ENCODE results near the gene EXOC7. TPM values are rescaled to one million over a fixed set of nuclear protein-coding genes. Genes with fewer than 3 reads are reported as not detected.

EXOC7 gene
- total RNA-seq, 1 experiment from 2014 or later = 114 TPM

GRCh38 chr17:76142585-76143041 is 39.0 kb upstream of the EXOC7 start:
- H3K9me3 ChIP-seq (ENCODE audit: control insufficient read depth in 1 of 2, insufficient read depth in 1 of 2, low read depth in 1 of 2, low read length in 2 of 2) = no peaks in the 10 kb centered on the region
- BruUV-seq (replicated peaks) = no TSS peak
- H2AFZ ChIP-seq (ENCODE audit: low read depth, low read length, poor library complexity, severe bottlenecking) = no peak overlapping the region
- no peak overlapping the region for H3K4me2 ChIP-seq (ENCODE audit: low read length)
- H3K27ac ChIP-seq (ENCODE audit: low read depth, low read length) = peak overlapping the region; percentile 4; the same call in 1 of the 2 replicates
- peaks cover 17 to 30% of the 10 kb centered on the region in 2 experiments; a peak in 3 of 4 replicates for H3K4me1 ChIP-seq (ENCODE audit: control insufficient read depth in 1 of 2, insufficient read depth in 2 of 2, low read length in 2 of 2)
- no peaks in the 10 kb centered on the region for H4K20me1 ChIP-seq (ENCODE audit: insufficient read depth)
- ChIA-PET POLR2A (interaction anchor here (3.1 kb wide), 1 partner anchor 10 kb away, joined by 18 read pairs; no protein-coding TSS in a partner anchor), RAD21 (ENCODE audit: low non-redundant PET in 1 of 2, low total read pairs in 2 of 2, uncharacterized antibody in 2 of 2, unreplicated experiment in 2 of 2) (interaction anchor here in 1 of 2 experiments (0.6 kb wide), 1 partner anchor 14 kb away, joined by 3 read pairs; no protein-coding TSS in a partner anchor), CTCF (interaction anchor here (0.9 to 1.8 kb wide), 3 partner anchors 10 to 39 kb away, joined by 3 to 10 read pairs (median 4); no protein-coding TSS in a partner anchor)
- no peak for ATAC-seq
- no peaks in the 10 kb centered on the region for H3K36me3 ChIP-seq (ENCODE audit: control insufficient read depth in 1 of 2, insufficient read depth in 2 of 2, low read length in 2 of 2)
- H3K79me2 ChIP-seq (ENCODE audit: insufficient read depth, low read length) = no peaks in the 10 kb centered on the region
- H3K4me3 ChIP-seq (replicated peaks in 1 of 2; ENCODE audit: low read depth in 1 of 2, low read length in 2 of 2) = no peak overlapping the region
- no peaks in the 10 kb centered on the region for H3K9me2 ChIP-seq (ENCODE audit: insufficient read depth)
- DNase-seq (ENCODE audit: low read depth, low spot score) = no peak
- TF ChIP-seq EGR1 (IDR thresholded peaks at IDR 0.05; ENCODE audit: low read depth) = no peak
- TF ChIP-seq JUND (IDR thresholded peaks at IDR 0.05) = no peak
- TF ChIP-seq ZBTB33 (IDR thresholded peaks at IDR 0.05; ENCODE audit: extremely low read depth, insufficient replicate concordance, low read length) = no peak
- no peak for TF ChIP-seq POLR2A (IDR thresholded peaks at IDR 0.05; ENCODE audit: borderline replicate concordance, extremely low read depth, insufficient read depth, insufficient read length)
- TF ChIP-seq EZH2phosphoT487 (IDR thresholded peaks at IDR 0.05; ENCODE audit: borderline replicate concordance) = no peak
- TF ChIP-seq CEBPB (IDR thresholded peaks at IDR 0.05; ENCODE audit: low read depth) = no peak
- no peak for TF ChIP-seq ZNF274 (IDR thresholded peaks at IDR 0.05; ENCODE audit: low read depth, low read length)
- TF ChIP-seq RAD21 (IDR thresholded peaks at IDR 0.05; ENCODE audit: low read depth) = no peak
- no peak for TF ChIP-seq SP1 (IDR thresholded peaks at IDR 0.05; ENCODE audit: low read depth)
- TF ChIP-seq CBX3 (IDR thresholded peaks at IDR 0.05; ENCODE audit: low read depth) = no peak
- TF ChIP-seq EZH2 (IDR thresholded peaks at IDR 0.05) = no peak
- no peak for TF ChIP-seq ELF1 (IDR thresholded peaks at IDR 0.05; ENCODE audit: borderline replicate concordance, low read depth)
- H3K9ac ChIP-seq (ENCODE audit: low read length) = no peak overlapping the region
- intact Hi-C loops (cut with micrococcal nuclease) = no loop called here
- no peaks in the 10 kb centered on the region for H3K27me3 ChIP-seq (ENCODE audit: insufficient read depth, low read length)
